ENCODE results near the gene ACO2.

DNA sequence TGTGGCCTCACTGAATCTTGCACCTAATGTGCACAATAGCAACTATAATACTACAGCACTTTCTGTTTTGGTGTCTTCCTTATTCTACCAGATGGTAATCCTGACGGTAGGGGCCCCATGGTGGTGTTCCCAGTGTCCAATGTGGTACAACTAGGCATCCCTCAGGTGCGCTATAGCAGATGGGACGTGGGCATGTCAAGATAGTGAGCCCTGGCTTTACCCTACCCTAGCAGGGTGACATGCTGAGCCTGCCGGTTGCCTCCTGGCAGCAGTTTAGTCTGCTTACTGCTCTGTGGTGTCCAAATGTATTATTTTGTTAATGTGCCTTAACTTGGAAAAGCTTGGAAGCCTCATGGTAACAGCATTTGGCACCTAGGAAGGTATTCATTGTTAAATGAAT, 19.2 kb downstream of the ACO2 start:
- TF ChIP-seq, protein P1, sequence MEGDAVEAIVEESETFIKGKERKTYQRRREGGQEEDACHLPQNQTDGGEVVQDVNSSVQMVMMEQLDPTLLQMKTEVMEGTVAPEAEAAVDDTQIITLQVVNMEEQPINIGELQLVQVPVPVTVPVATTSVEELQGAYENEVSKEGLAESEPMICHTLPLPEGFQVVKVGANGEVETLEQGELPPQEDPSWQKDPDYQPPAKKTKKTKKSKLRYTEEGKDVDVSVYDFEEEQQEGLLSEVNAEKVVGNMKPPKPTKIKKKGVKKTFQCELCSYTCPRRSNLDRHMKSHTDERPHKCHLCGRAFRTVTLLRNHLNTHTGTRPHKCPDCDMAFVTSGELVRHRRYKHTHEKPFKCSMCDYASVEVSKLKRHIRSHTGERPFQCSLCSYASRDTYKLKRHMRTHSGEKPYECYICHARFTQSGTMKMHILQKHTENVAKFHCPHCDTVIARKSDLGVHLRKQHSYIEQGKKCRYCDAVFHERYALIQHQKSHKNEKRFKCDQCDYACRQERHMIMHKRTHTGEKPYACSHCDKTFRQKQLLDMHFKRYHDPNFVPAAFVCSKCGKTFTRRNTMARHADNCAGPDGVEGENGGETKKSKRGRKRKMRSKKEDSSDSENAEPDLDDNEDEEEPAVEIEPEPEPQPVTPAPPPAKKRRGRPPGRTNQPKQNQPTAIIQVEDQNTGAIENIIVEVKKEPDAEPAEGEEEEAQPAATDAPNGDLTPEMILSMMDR (IDR thresholded peaks at IDR 0.05): no peak
- no peak for TF ChIP-seq POLR2A (IDR thresholded peaks at IDR 0.05)
- no peak for TF ChIP-seq POLR2AphosphoS5 (IDR thresholded peaks at IDR 0.05; ENCODE audit: insufficient read depth in 1 of 2, low read depth in 1 of 2)
